CD14-positive monocyte (primary cell): ENCODE data around the gene KCNG2. TPM values are rescaled to one million over a fixed set of nuclear protein-coding genes. Genes with fewer than 3 reads are reported as not detected.

ENCODE experiments used
- DNase-seq, 3 donors: peaks; one replicate each; pipeline ENCODE4 v3.0.0-alpha.2; 2011 to 2022
- H2AFZ ChIP-seq: 2 replicates; pipeline ENCODE4 v1.6.0; 2012; ENCODE audit warnings: mild to moderate bottlenecking, low read depth, low read length, inconsistent platforms; ENCODE audit not compliant: insufficient read depth, poor library complexity, severe bottlenecking
- H3K27ac ChIP-seq, 2 donors: 1 replicate in 1 of 2; 2 replicates in 1 of 2; pipeline ENCODE4 v1.5.1; 2012 to 2013; ENCODE audit warnings: low read length in 2 of 2, control low read depth in 1 of 2, inconsistent platforms in 1 of 2, low read depth in 1 of 2, mild to moderate bottlenecking in 1 of 2
- H3K27me3 ChIP-seq, 2 donors: one replicate each; pipeline versions ENCODE4 v1.6.0 to v1.6.1; 2011 to 2013; ENCODE audit warnings: low read length in 2 of 2; ENCODE audit not compliant: control insufficient read depth in 2 of 2, insufficient read depth in 2 of 2
- H3K36me3 ChIP-seq, 2 donors: replicated peaks in 1 of 2; 1 replicate in 1 of 2; 2 replicates in 1 of 2; pipeline versions ENCODE4 v1.5.1 to v1.6.1; 2012 to 2013; ENCODE audit warnings: low read length in 2 of 2, control low read depth in 1 of 2, inconsistent platforms in 1 of 2, mild to moderate bottlenecking in 1 of 2; ENCODE audit not compliant: insufficient read depth in 2 of 2, control insufficient read depth in 1 of 2
- H3K4me1 ChIP-seq, 2 donors: 1 replicate in 1 of 2; 2 replicates in 1 of 2; pipeline versions ENCODE4 v1.5.1 to v1.6.1; 2012 to 2013; ENCODE audit warnings: low read length in 2 of 2, control low read depth in 1 of 2, inconsistent platforms in 1 of 2, mild to moderate bottlenecking in 1 of 2, moderate library complexity in 1 of 2; ENCODE audit not compliant: insufficient read depth in 2 of 2, control insufficient read depth in 1 of 2
- H3K4me2 ChIP-seq: replicated peaks from 2 replicates; pipeline ENCODE3; 2012; ENCODE audit warnings: low read length, moderate library complexity, mild to moderate bottlenecking; ENCODE audit not compliant: poor library complexity, severe bottlenecking; ENCODE audit errors: extremely low read depth
- H3K4me3 ChIP-seq, 3 experiments: fragments of 200-600 bp in 1 of 3; sonication (generic) in 1 of 3; replicated peaks in 1 of 3; 1 replicate in 2 of 3; 2 replicates in 1 of 3; pipeline ENCODE4 v1.5.1; 2011 to 2013; ENCODE audit warnings: low read length in 3 of 3, mild to moderate bottlenecking in 3 of 3, control low read depth in 2 of 3, low read depth in 2 of 3, inconsistent platforms in 1 of 3, moderate library complexity in 1 of 3
- H3K79me2 ChIP-seq: 2 replicates; pipeline ENCODE4 v1.6.0; 2012; ENCODE audit warnings: mild to moderate bottlenecking, control low read depth, inconsistent platforms, low read length, moderate library complexity; ENCODE audit not compliant: insufficient read depth
- H3K9ac ChIP-seq: 2 replicates; pipeline ENCODE4 v1.6.0; 2017; ENCODE audit warnings: low read length, mild to moderate bottlenecking; ENCODE audit not compliant: insufficient read depth, poor library complexity, severe bottlenecking
- H3K9me3 ChIP-seq, 2 donors: replicated peaks in 1 of 2; 1 replicate in 1 of 2; 2 replicates in 1 of 2; pipeline versions ENCODE4 v1.5.1 to v1.6.1; 2012 to 2013; ENCODE audit warnings: low read length in 2 of 2, control low read depth in 1 of 2; ENCODE audit not compliant: control insufficient read depth in 1 of 2, insufficient read depth in 1 of 2
- H4K20me1 ChIP-seq: 2 replicates; pipeline ENCODE4 v1.6.0; 2012; ENCODE audit warnings: mild to moderate bottlenecking, low read length, control low read depth, moderate library complexity; ENCODE audit not compliant: insufficient read depth
- H3K27ac Mint-ChIP-seq, 7 donors: one replicate each; pipeline ENCODE4 v1.8.0; 2020; ENCODE audit warnings: mild to moderate bottlenecking in 7 of 7, mixed read lengths in 7 of 7, moderate library complexity in 6 of 7, inconsistent platforms in 2 of 7
- H3K27me3 Mint-ChIP-seq, 3 donors: one replicate each; pipeline ENCODE4 v1.8.0; 2021 to 2022; ENCODE audit warnings: low read depth in 3 of 3, mild to moderate bottlenecking in 3 of 3, mixed read lengths in 3 of 3, moderate library complexity in 3 of 3, inconsistent platforms in 1 of 3
- H3K36me3 Mint-ChIP-seq, 2 donors: one replicate each; pipeline ENCODE4 v1.8.0; 2020; ENCODE audit warnings: mixed read lengths in 2 of 2, inconsistent platforms in 1 of 2, mild to moderate bottlenecking in 1 of 2
- H3K4me1 Mint-ChIP-seq: one replicate; pipeline ENCODE4 v1.8.0; 2020; ENCODE audit warnings: mild to moderate bottlenecking, mixed read lengths
- H3K4me3 Mint-ChIP-seq, 2 donors: one replicate each; pipeline ENCODE4 v1.8.0; 2020; ENCODE audit warnings: mild to moderate bottlenecking in 2 of 2, mixed read lengths in 2 of 2, moderate library complexity in 1 of 2
- H3K9me3 Mint-ChIP-seq, 7 donors: one replicate each; pipeline ENCODE4 v1.8.0; 2020 to 2022; ENCODE audit warnings: mixed read lengths in 7 of 7, mild to moderate bottlenecking in 6 of 7, moderate library complexity in 6 of 7, inconsistent platforms in 2 of 7
- CTCF ChIP-seq: fragments of 200-600 bp; IDR thresholded peaks from one replicate; pipeline ENCODE4 v1.8.0; 2022; ENCODE audit warnings: antibody characterized with exemption, mild to moderate bottlenecking
- WGBS: methylation state at CpG from one replicate; pipeline ENCODE4 v1.1.5; 2013; ENCODE audit warnings: missing lambda C conversion rate; ENCODE audit not compliant: insufficient coverage; 5-methylcytosine and 5-hydroxymethylcytosine counted together
- intact Hi-C, 2 donors: fragments of 100-400 bp; cut with micrococcal nuclease; formaldehyde crosslinking; loops; one replicate each; pipeline versions ENCODE4 v1.15.0 to v1.15.1; 2023
- polyA plus RNA-seq, 3 donors: library from polyadenylated mRNA; depleted of rRNA in 1 of 3; unstranded in 2 of 3; stranded (reverse) in 1 of 3; fragments of 300-500 nt in 2 of 3; fragments of >200 nt in 1 of 3; fragmentation: Illumina TruSeq in 2 of 3; gene quantifications; 1 replicate in 2 of 3; 2 replicates in 1 of 3; pipeline ENCODE4 v1.2.3, GENCODE V29; 2012 to 2021

Gene KCNG2
- polyA plus RNA-seq, 3 donors: 0.04 TPM; not detected in 2

GRCh38 chr18:79805926-79806487, 8.3 kb downstream of the KCNG2 start:
- H3K36me3 Mint-ChIP-seq: no peaks in the 10 kb centered on the region
- H3K79me2 ChIP-seq: no peaks in the 10 kb centered on the region
- peaks cover 4 to 12% (median 5%) of the 10 kb centered on the region in 7 donors for H3K9me3 Mint-ChIP-seq
- no peak for TF ChIP-seq CTCF
- intact Hi-C loops: no loop called here
- no peak overlapping the region for H3K27ac ChIP-seq
- no peaks in the 10 kb centered on the region for H3K4me1 Mint-ChIP-seq
- 86% methylated on average over 11 of the region's 16 CpGs for WGBS
- no peak overlapping the region for H3K27ac Mint-ChIP-seq
- no peak overlapping the region for H3K9ac ChIP-seq
- H3K36me3 ChIP-seq: no peaks in the 10 kb centered on the region
- no peak overlapping the region for H3K4me3 Mint-ChIP-seq
- H4K20me1 ChIP-seq: no peaks in the 10 kb centered on the region
- H3K27me3 ChIP-seq: no peaks in the 10 kb centered on the region
- peaks cover 0 to 6% of the 10 kb centered on the region in 2 donors for H3K9me3 ChIP-seq
- no peak overlapping the region for H3K4me3 ChIP-seq
- H3K4me1 ChIP-seq: no peaks in the 10 kb centered on the region
- no peak overlapping the region for H2AFZ ChIP-seq
- DNase-seq: no peak
- peaks cover 0 to 8% (median 0%) of the 10 kb centered on the region in 3 donors for H3K27me3 Mint-ChIP-seq
- H3K4me2 ChIP-seq: no peak overlapping the region

DNA sequence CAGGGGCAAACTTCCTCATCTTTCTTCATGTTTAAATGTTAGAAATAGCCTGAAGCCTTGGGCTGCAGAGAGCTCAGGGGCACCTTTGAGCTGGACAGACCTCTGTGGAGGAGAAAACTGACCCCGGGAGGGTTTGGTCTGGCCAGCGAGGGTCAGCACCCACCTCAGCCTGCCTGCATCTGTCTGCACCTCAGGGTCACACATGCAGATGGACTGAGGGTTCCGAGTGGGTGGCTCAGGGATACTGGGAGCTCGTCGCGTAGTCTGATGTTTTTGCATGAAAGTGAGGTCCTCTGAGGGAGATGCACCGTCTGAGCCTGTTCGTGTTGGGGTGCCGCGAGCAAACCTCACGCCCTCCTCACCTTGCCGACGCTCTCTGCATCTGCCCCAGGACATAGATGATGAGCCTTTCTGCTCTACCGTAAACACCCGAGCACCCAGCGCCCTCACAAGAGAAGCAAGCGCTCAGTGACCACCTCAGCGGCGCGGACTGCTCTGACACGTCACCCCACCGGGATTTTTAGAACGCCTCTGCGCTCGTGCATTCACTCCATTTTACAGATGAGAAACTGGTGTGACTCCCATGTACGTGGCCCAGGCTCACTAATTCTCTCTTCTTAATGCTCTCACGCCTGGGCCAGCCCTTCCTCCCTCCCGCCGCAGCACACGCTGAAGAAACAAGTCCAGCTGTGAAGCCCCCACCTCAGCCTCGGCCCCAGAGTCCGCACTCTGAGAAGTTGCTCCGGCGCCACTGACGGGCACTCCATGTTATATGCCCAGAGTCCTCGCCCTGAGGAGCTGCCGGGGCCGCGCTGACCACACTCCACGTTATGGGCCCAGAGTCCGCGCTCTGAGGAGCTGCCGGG, 9.5 kb downstream of the KCNG2 start:
- no peak overlapping the region for H3K9ac ChIP-seq
- DNase-seq: no peak
- Mint-ChIP-seq H3K4me1 (peaks cover 8% of the 10 kb centered on the region), H3K4me3 (no peak overlapping the region), H3K36me3 (no peaks in the 10 kb centered on the region), H3K9me3 (peaks cover 4 to 12% (median 5%) of the 10 kb centered on the region in 7 donors), H3K27ac (peak overlapping the region in 1 of 7 donors; percentile 71), H3K27me3 (peaks cover 0 to 6% (median 0%) of the 10 kb centered on the region in 3 donors)
- H3K27me3 ChIP-seq: no peaks in the 10 kb centered on the region
- no peak overlapping the region for H2AFZ ChIP-seq
- no peak overlapping the region for H3K4me3 ChIP-seq
- H3K27ac ChIP-seq: no peak overlapping the region
- H4K20me1 ChIP-seq: no peaks in the 10 kb centered on the region
- H3K36me3 ChIP-seq: no peaks in the 10 kb centered on the region
- H3K9me3 ChIP-seq: peaks cover 0 to 6% of the 10 kb centered on the region in 2 donors
- peaks cover 0 to 6% of the 10 kb centered on the region in 2 donors for H3K4me1 ChIP-seq
- WGBS: 97% methylated on average over 29 of the region's 43 CpGs
- no peaks in the 10 kb centered on the region for H3K79me2 ChIP-seq
- TF ChIP-seq CTCF: no peak
- intact Hi-C loops: no loop called here
- H3K4me2 ChIP-seq: no peak overlapping the region
